Prostate gland (tissue), 2 donors: ENCODE measurements around the gene ARHGAP45. TPM values are rescaled to one million over a fixed set of nuclear protein-coding genes. Genes with fewer than 3 reads are reported as not detected.

Experiments
- DNase-seq: peaks from one replicate; pipeline ENCODE4 v3.0.0-alpha.2; 2019; ENCODE audit warnings: low spot score
- H3K27ac ChIP-seq, 2 donors: fragments of 200-600 bp; sonication (generic); 2 replicates each; pipeline ENCODE4 v1.5.1; 2017 to 2019
- H3K27me3 ChIP-seq: fragments of 200-600 bp; sonication (generic); replicated peaks from 2 replicates; pipeline ENCODE4 v1.5.1; 2019; ENCODE audit not compliant: insufficient read depth
- H3K36me3 ChIP-seq, 2 donors: fragments of 200-600 bp; sonication (generic); 1 replicate in 1 of 2; 2 replicates in 1 of 2; pipeline versions ENCODE4 v1.5.1 to v1.8.1; 2017 to 2019
- H3K4me1 ChIP-seq: fragments of 200-600 bp; sonication (generic); replicated peaks from 2 replicates; pipeline ENCODE4 v1.5.1; 2019
- H3K4me3 ChIP-seq, 2 donors: fragments of 200-600 bp; sonication (generic); 2 replicates each; pipeline ENCODE4 v1.5.1; 2017 to 2019
- H3K9me3 ChIP-seq: fragments of 200-600 bp; sonication (generic); 2 replicates; pipeline ENCODE4 v1.5.1; 2017
- POLR2A ChIP-seq: fragments of 450-650 bp; IDR thresholded peaks from one replicate; pipeline ENCODE4 v1.6.1; 2016; ENCODE audit warnings: antibody characterized with exemption, mild to moderate bottlenecking
- POLR2AphosphoS5 ChIP-seq: sonication (generic); formaldehyde crosslinking; IDR thresholded peaks from one replicate; pipeline ENCODE4 v1.6.1; 2017; ENCODE audit warnings: antibody characterized with exemption
- WGBS: methylation state at CpG from one replicate; pipeline ENCODE4 v1.1.5; 2018; 5-methylcytosine and 5-hydroxymethylcytosine counted together
- intact Hi-C: fragments of 100-400 bp; cut with DNase I; formaldehyde crosslinking; loops from one replicate; pipeline ENCODE4 v1.14.2; 2022
- total RNA-seq, 2 donors: library from RNA; depleted of rRNA; stranded (reverse); fragments of >200 nt; gene quantifications; one replicate each; pipeline ENCODE4 v1.1.0, GENCODE V29; 2016
- TF ChIP-seq, protein P1 (sequence below), 4 experiments: fragments of 200-600 bp in 2 of 4; fragments of 450-650 bp in 2 of 4; sonication (generic) in 2 of 4; IDR thresholded peaks; 1 replicate in 3 of 4; 2 replicates in 1 of 4; pipeline ENCODE4 v1.5.1; 2016 to 2019; ENCODE audit warnings: antibody characterized with exemption in 4 of 4, mild to moderate bottlenecking in 2 of 4, moderate library complexity in 2 of 4

ARHGAP45 gene
- total RNA-seq, 2 donors from 2014 or later: 8.9 to 26.2 TPM

GRCh38 chr19:1118999-1119398, 52.0 kb downstream of the ARHGAP45 start:
- WGBS: 92% methylated on average over 34 of the region's 34 CpGs
- Histone ChIP-seq H3K27ac (no peak overlapping the region), H3K4me1 (no peaks in the 10 kb centered on the region), H3K27me3 (no peaks in the 10 kb centered on the region), H3K9me3 (no peaks in the 10 kb centered on the region), H3K4me3 (no peak overlapping the region), H3K36me3 (peaks cover 31 to 33% of the 10 kb centered on the region in 2 donors)
- intact Hi-C loops: no loop called here
- TF ChIP-seq POLR2AphosphoS5: no peak
- TF ChIP-seq, protein P1, sequence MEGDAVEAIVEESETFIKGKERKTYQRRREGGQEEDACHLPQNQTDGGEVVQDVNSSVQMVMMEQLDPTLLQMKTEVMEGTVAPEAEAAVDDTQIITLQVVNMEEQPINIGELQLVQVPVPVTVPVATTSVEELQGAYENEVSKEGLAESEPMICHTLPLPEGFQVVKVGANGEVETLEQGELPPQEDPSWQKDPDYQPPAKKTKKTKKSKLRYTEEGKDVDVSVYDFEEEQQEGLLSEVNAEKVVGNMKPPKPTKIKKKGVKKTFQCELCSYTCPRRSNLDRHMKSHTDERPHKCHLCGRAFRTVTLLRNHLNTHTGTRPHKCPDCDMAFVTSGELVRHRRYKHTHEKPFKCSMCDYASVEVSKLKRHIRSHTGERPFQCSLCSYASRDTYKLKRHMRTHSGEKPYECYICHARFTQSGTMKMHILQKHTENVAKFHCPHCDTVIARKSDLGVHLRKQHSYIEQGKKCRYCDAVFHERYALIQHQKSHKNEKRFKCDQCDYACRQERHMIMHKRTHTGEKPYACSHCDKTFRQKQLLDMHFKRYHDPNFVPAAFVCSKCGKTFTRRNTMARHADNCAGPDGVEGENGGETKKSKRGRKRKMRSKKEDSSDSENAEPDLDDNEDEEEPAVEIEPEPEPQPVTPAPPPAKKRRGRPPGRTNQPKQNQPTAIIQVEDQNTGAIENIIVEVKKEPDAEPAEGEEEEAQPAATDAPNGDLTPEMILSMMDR (IDR thresholded peaks at IDR 0.05): no peak
- TF ChIP-seq POLR2A: no peak
- no peak for DNase-seq

GRCh38 chr19:1119475-1120217, 52.7 kb downstream of the ARHGAP45 start:
- no peaks in the 10 kb centered on the region for H3K4me1 ChIP-seq
- H3K36me3 ChIP-seq: peaks cover 31 to 33% of the 10 kb centered on the region in 2 donors
- 89% methylated on average over 46 of the region's 50 CpGs for WGBS
- intact Hi-C loops: no loop called here
- TF ChIP-seq POLR2AphosphoS5 (no peak), POLR2A (no peak)
- TF ChIP-seq, protein P1 (IDR thresholded peaks at IDR 0.05): no peak
- no peak for DNase-seq
- no peak overlapping the region for H3K4me3 ChIP-seq
- H3K27me3 ChIP-seq: no peaks in the 10 kb centered on the region
- no peak overlapping the region for H3K27ac ChIP-seq
- H3K9me3 ChIP-seq: no peaks in the 10 kb centered on the region

DNA sequence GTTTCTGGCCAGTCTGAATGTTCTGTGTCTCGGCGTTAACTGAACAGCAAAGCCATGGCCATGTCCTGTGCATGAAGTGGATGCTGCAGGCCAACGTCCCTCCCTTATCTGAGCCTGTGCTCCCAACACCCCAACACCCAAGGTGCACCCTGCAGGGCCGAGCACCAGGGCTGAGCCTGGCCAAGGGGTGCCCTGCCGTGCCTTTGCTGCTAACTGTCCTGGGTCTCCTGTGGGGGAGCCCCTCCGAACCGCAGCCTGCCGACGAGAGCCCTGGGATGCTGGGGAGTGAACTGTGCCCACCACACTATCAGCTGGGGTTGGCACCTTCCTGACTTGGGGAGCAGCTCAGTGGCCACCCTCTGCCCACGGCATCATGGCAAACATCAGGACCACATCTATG, 54.4 kb downstream of the ARHGAP45 start:
- Histone ChIP-seq H3K9me3 (no peaks in the 10 kb centered on the region), H3K4me1 (no peaks in the 10 kb centered on the region), H3K27ac (no peak overlapping the region), H3K36me3 (peaks cover 29 to 31% of the 10 kb centered on the region in 2 donors), H3K27me3 (no peaks in the 10 kb centered on the region), H3K4me3 (no peak overlapping the region)
- intact Hi-C loops: no loop called here
- no peak for TF ChIP-seq POLR2A
- no peak for TF ChIP-seq POLR2AphosphoS5
- TF ChIP-seq, protein P1 (IDR thresholded peaks at IDR 0.05): no peak
- 89% methylated on average over 10 of the region's 10 CpGs for whole genome bisulfite sequencing
- no peak for DNase-seq

- WGBS: 92% methylated on average over 52 of the region's 63 CpGs
- peaks cover 22 to 29% of the 10 kb centered on the region in 2 donors for H3K36me3 ChIP-seq
- TF ChIP-seq POLR2AphosphoS5 (no peak), POLR2A (no peak)
- TF ChIP-seq, protein P1 (IDR thresholded peaks at IDR 0.05): no peak
- H3K27me3 ChIP-seq: no peaks in the 10 kb centered on the region
- DNase-seq: no peak
- H3K4me1 ChIP-seq: no peaks in the 10 kb centered on the region
- no peak overlapping the region for H3K4me3 ChIP-seq
- intact Hi-C loops: no loop called here
- no peaks in the 10 kb centered on the region for H3K9me3 ChIP-seq
- no peak overlapping the region for H3K27ac ChIP-seq
These were observed 55.3 kb downstream of the ARHGAP45 start for GRCh38 chr19:1122021-1122971.
